Amygdala (tissue), 56 donors: Measurements from ENCODE around the gene VSIG4.

ENCODE experiments used
- DNase-seq, 56 donors: peaks; one replicate each; lab custom pipeline; 2025; lab: John Stamatoyannopoulos, UW

VSIG4 gene

GRCh38 chrX:66024570-66024969 is 15.3 kb downstream of the VSIG4 start:
- no peak for DNase-seq

- DNase-seq: no peak
These were observed 15.8 kb downstream of the VSIG4 start for GRCh38 chrX:66024092-66024467.

GRCh38 chrX:66023385-66024091 is 16.3 kb downstream of the VSIG4 start:
- no peak for DNase-seq

GRCh38 chrX:66022632-66023384 is 17.1 kb downstream of the VSIG4 start:
- DNase-seq: no peak

GRCh38 chrX:66021765-66022631 is 17.9 kb downstream of the VSIG4 start:
- DNase-seq: no peak

GRCh38 chrX:66021401-66021764 is 18.5 kb downstream of the VSIG4 start:
- no peak for DNase-seq

GRCh38 chrX:66020631-66021334 is 19.1 kb downstream of the VSIG4 start:
- no peak for DNase-seq

- DNase-seq: no peak
These were observed 19.9 kb downstream of the VSIG4 start for GRCh38 chrX:66019974-66020373.

- no peak for DNase-seq
These were observed 20.6 kb downstream of the VSIG4 start for GRCh38 chrX:66019310-66019652.

- no peak for DNase-seq
These were observed 21.1 kb downstream of the VSIG4 start for GRCh38 chrX:66018585-66019309.

GRCh38 chrX:66017659-66018170 is 22.2 kb downstream of the VSIG4 start:
- DNase-seq: no peak

- no peak for DNase-seq
These were observed 22.8 kb downstream of the VSIG4 start for GRCh38 chrX:66016905-66017658.

- DNase-seq: no peak
These were observed 23.8 kb downstream of the VSIG4 start for GRCh38 chrX:66015900-66016689.

- DNase-seq: peak in 9 of 56 donors; percentile 0 to 39 (median 13)
These were observed 24.6 kb downstream of the VSIG4 start for GRCh38 chrX:66015152-66015831.

GRCh38 chrX:66014556-66014955 is 25.3 kb downstream of the VSIG4 start:
- no peak for DNase-seq

GRCh38 chrX:66014084-66014483 is 25.8 kb downstream of the VSIG4 start:
- DNase-seq: no peak

- peak in 1 of 56 donors; percentile 14 for DNase-seq
These were observed 26.6 kb downstream of the VSIG4 start for GRCh38 chrX:66013194-66013816.
